NCI-H345 treated with DMSO at 0.1 percent for 48 hours (cell line): ENCODE measurements around the gene MTMR12.

ENCODE experiments used
- DNase-seq: peaks from one replicate; lab custom pipeline; 2025; ENCODE audit not compliant: unreplicated experiment; lab: John Stamatoyannopoulos, UW

MTMR12 gene

GRCh38 chr5:32276173-32276853 lies 36.4 kb downstream of the MTMR12 start:
- DNase-seq, result no peak

- DNase-seq, result no peak
These were observed 37.4 kb downstream of the MTMR12 start for GRCh38 chr5:32275396-32275741.

GRCh38 chr5:32274548-32275395 lies 38.0 kb downstream of the MTMR12 start:
- no peak for DNase-seq

DNA sequence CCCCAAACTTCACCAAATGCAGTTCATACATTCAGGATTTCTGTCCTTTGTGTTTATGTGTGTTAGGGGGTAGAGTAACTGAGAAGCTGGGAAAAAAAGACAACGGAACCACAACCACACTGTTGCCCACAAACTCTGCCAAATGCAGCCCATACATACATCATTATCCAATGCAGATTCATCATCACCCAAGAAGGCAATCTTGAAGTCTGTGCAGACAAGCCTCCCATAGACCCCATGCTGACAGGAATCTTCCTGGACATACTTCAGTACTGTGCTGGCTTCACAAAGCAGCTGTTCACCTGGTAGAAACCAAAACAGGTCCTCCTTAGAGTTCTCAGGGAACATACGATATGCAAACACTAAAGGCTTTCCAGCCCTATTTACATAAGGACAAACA lies 38.9 kb downstream of the MTMR12 start:
- no peak for DNase-seq

DNA sequence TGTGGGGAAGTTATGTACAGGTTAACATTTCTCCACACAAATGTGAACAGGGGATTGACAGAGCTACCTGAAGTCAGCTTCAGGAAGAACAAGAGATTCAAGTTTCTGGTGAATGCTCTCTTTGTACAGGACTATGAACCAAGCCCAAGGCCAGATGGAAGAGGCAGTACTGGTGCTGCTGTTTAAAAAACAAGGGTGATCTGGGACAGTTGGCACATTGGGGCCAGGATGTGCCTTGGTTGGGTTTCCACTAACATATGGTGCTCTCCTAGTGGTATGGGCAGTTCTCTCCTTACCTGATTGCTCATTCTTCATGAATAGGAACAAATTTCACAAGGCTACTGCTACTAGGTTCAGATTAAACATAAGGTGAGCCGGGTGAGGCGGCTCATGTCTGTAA lies 40.0 kb downstream of the MTMR12 start:
- DNase-seq, result no peak

DNA sequence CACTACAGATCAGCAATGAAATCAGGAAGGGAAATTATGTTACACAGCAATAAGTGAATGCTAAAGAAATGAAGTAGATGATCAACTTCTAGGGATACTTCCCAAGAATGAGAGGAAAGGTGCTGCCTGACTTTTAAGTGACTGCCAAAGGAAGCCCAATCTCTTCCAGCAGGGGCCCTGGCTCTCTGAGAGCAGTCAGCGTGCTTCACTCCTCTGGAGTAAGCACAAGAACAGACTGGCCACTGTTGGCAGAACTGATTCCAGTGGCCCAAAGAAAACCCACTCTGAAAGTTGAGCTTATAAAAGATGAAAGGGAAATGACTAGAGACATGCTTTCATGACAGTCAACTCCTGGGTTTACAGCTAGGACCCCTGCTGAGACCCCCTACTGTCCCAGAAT lies 41.8 kb downstream of the MTMR12 start:
- DNase-seq, result no peak

DNA sequence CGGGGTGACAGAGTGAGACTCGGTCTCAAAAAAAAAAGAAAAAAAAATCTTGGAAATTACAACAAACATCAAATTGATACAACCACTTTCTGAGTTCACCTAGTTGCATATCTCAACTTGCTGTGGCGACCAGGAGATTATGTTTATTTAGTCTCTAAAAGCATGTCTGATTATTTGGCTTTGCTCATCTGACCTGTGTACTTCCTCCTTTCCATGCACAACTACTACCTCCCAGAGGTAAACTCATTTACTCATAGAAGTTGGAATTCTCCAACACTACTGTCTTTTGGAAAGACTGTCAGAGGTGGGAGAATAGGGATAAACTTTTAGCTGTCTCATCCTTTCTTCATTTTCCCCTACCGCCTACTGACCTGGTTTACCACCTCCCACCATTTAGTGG lies 42.6 kb downstream of the MTMR12 start:
- DNase-seq, result no peak

- no peak for DNase-seq
These were observed 46.8 kb downstream of the MTMR12 start for GRCh38 chr5:32265902-32266301.

DNA sequence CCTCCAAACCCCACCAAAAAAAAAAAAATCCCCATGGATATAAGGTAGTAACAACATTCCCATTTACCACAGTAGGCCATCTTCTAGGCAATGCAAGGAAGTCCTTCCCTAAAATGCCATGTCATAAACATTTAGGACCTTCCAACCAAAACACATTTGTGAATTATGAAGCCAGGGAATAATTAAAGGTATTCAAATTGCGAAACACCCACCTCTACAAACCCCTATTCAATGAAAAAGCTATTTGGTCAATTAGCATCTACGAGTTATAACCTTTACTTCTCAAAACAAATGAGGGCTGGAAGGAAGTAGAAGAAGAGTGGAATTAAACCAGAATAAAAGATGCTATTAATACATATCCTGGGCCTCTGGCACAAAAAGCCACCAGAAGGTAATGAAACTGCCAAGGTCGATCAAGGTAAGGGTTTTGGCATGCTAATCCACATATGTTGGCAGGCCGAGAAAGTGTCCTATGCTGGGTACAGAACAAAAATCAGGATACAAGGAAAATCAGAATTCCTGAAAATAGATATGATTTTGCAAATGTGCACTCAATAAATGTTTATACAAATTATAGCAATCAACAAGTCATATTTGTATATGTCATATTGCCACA lies 47.7 kb downstream of the MTMR12 start:
- DNase-seq, result no peak

DNA sequence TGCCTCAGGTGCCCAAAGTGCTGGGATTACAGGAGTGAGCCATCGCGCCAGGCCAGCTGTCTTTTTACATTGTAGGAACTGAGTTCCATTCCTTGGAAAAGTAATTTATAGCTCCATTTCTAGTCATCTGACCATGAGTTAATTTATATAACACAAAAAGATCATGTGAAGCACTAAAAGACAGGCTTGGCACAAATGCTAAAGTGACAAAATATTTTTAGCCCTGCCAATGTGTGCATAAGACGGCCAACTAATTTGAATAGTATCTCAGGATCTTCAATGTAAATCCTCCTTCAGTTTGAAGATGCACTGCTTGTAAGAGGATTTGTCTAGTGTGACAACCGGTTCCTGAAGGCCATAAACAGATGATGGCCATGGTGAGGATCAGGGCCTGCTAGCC lies 49.1 kb downstream of the MTMR12 start:
- no peak for DNase-seq

GRCh38 chr5:32261198-32261597 lies 51.5 kb downstream of the MTMR12 start:
- DNase-seq, result no peak

DNA sequence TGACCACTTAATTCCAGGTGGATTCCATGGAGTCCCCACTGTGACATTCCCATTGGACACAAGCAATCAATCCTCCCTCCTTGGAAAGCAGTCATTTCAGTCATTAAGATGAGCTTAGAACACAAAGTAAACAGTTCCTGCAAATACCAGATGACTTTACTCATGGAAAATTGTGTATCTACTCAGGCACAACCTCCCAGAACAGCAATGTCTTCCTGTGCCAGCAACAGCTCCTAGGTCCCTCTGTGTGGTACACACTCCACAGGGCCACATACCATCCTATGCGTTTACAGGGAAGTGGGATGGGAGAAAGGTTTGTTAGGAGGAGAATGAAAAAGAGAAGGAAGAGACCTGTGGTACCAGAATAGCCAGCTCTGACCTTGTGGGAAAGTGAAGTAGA lies 53.7 kb downstream of the MTMR12 start:
- no peak for DNase-seq

DNA sequence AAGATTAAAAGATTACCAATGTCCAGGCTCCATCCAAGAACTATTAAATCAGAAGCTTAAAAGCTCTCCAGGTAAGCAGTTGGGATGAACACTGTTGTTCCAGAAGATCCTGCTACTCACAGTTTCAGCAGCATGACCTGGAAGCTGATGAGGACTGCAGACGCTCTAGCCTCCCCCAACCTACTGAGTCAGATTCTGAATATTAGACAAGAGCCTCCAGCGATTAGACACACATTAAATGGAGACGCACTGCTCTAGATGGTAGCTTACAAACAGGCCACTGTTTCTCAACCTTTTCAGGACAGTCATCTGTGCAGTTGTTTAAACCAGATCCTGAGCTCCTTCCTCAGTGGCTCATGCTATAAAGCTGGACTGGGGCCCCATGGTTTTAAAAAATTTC lies 54.3 kb downstream of the MTMR12 start:
- DNase-seq, result no peak

DNA sequence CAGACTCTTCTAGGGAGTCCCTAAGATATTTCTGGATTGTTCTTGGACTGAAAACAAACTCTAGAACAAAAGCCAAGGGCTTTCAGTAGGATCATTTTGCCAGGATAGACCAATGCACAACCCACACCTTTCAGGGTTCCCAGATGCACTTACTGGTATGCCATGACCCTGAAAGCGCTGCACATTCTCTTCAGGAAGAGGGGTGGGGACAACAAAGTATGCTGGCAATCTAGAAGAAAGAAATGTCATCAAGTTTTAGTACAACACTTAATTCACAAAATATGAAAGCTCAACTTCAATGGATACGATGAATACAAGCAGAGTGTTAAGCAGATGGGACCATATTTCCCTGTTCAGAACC lies 57.2 kb downstream of the MTMR12 start:
- no peak for DNase-seq

DNA sequence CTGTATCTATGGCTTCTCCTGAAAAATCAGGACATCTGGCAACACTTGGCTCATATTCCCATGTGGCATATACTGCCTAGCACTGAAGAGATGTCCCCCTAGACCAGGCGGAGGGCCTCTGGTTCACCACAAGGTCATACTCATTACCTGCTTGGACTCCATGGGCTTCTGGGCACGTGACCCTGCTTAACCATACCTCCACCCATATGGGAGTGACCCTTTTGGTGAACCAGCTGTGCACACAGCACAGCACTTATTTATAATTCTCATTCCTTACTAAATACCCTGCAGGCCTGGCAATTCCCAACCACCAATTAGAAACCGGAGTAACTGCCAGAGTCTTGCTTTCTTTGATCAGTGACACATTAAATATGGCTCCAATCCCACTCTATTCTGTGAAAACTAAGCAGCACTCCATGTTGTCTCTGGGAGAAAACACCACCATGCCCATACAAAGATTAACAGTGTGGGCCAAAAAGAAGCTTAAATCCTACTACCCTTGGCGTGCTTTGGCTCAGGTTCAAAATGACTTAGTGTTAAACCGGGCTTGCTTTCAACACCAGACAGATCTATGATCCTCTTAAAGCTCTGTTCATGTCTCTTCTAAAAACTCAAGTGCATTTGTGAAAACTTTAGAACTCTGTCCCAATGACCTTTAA lies 57.7 kb downstream of the MTMR12 start:
- DNase-seq, result no peak

- DNase-seq, result no peak
These were observed 60.8 kb downstream of the MTMR12 start for GRCh38 chr5:32251871-32252458.

DNA sequence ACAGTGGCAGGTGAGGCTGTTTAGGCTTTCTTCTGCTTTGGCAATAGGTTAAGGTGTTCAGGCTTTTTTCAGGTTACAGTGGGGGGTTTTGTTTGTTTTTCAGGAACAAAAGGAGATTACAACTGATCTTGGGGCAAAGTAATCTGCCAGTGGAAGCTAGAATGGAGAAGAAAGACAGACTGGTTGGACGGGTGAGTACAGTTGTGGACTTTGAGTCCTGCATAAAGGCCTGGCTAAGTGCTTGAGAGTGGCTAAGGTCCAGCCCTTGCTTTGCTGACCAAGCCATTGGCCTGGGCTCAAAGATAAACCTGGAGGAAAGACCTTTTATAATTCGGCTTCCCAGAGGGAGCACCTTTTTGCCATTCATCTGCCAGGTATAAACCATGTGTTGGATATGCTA lies 63.1 kb downstream of the MTMR12 start:
- DNase-seq, result no peak

DNA sequence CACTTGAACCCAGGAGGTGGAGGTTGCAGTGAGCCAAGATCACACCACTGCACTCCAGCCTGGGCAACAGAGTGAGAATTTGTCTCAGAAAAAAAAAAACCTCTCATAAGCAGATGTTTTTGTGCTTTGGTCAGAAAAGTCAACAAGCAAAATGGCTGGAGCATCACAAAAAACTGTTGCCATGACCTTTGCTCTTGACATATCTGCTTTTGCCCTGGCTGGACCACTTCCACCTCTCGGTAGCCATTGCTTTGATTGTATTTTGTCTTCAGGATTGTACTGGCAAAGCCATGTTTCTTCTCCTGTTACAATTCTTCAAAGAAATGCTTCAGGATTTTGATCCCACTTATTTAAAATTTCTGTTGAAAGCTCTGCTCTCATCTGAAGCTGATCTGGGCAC lies 67.0 kb downstream of the MTMR12 start:
- DNase-seq, result no peak

GRCh38 chr5:32244017-32244416 lies 68.7 kb downstream of the MTMR12 start:
- no peak for DNase-seq

DNA sequence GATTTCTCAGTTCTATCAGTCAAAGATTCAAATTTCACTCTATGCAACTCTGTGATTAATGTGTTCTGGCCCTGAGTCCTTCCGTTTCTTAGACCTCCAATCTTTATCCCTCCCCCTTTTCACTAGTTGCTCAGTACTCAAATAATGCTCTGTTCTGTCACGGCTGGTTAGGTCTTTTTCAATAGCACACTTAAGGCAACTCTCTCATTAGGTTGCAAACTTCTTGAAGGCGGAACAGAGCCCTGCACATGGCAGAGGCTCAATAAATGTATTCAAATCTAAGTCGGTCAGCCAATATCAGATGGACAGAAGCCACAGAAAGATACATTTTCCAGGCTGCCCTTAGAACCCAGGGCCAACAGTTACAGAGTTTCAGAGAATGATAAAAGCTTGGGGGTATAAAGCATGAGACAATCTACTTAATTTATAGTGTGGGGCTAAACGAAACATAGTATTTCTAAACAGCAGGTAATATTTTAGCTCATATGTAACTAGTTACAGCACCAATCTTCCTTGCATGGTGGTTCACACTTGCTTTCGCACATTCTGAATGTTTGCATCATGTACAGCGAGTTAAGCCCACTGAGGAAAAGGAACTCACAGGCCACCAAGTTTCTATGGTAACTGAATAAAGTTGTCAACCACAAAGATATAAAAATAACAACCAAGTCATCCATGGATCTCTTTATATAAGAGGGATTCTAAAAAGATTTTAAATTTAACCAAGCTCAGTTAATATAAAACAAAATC lies 71.5 kb downstream of the MTMR12 start:
- no peak for DNase-seq

- no peak for DNase-seq
These were observed 73.4 kb downstream of the MTMR12 start for GRCh38 chr5:32239385-32239784.
